ENCODE measurements around the gene KRTAP9-1. TPM values are rescaled to one million over a fixed set of nuclear protein-coding genes. Genes with fewer than 3 reads are reported as not detected.
"Not testable (repeated sequence)": the region's sequence is repeated elsewhere in the genome, so short reads cannot be mapped to it uniquely, and the experiment has no call there.

The KRTAP9-1 gene
- total RNA-seq (not detected), polyA plus RNA-seq (not detected)
- long read RNA-seq, donor 1: 0 reads
- long read RNA-seq, donor 2: 0 reads
- long read RNA-seq, donor 3: 0 reads
- long read RNA-seq, donor 4: 0 reads
- long read RNA-seq, donor 5: 0 reads
- long read RNA-seq, donor 6: 0 reads
- long read RNA-seq, donor 7: 0 reads
- long read RNA-seq, donor 8: 0 reads
- long read RNA-seq, donor 9: 0 reads
- long read RNA-seq, donor 10: 0 reads

- H3K36me3 ChIP-seq (replicated peaks in 1 of 2); H3K27me3 ChIP-seq; DNase-seq; H3K27ac ChIP-seq; H3K4me3 ChIP-seq; intact Hi-C loops (cut with DNase I); H3K4me1 ChIP-seq (replicated peaks in 1 of 2); H3K9me3 ChIP-seq (replicated peaks in 1 of 3): not testable (repeated sequence)
- WGBS, 4 donors: 71 to 76% methylated on average over 1 of the region's 1 CpG; no CpG with 5 or more reads in 2 of the 4 donors
Measured at GRCh38 chr17:41189837-41190318, at the start of gene KRTAP9-1. KRTAP9-1 (plus strand) TSS chr17:41189887; CDS start chr17:41189887, 0 bp downstream.

- 74 to 84% (median 80%) methylated on average over 5 to 6 of the region's 6 CpGs for WGBS, 4 donors
- no peak for TF ChIP-seq CTCF (IDR thresholded peaks at IDR 0.05)
- TF ChIP-seq POLR2A (IDR thresholded peaks at IDR 0.05): no peak
- no peaks in the 10 kb centered on the region for H3K36me3 ChIP-seq (replicated peaks in 1 of 2)
Measured at GRCh38 chr17:41140360-41141131, 49.1 kb upstream of the KRTAP9-1 start, which contains the start of gene KRTAP4-6. KRTAP4-6 (minus strand) TSS chr17:41140544; CDS start chr17:41140487, 57 bp downstream.

GRCh38 chr17:41141361-41141760 lies 48.3 kb upstream of the KRTAP9-1 start:
- no peaks in the 10 kb centered on the region for H3K27me3 ChIP-seq
- no peak overlapping the region for H3K4me3 ChIP-seq
- H3K36me3 ChIP-seq (replicated peaks in 1 of 2): no peaks in the 10 kb centered on the region
- peaks cover 0 to 4% (median 0%) of the 10 kb centered on the region in 3 donors for H3K9me3 ChIP-seq (replicated peaks in 1 of 3)
- no peak for DNase-seq
- TF ChIP-seq POLR2A (IDR thresholded peaks at IDR 0.05) (no peak), CTCF (IDR thresholded peaks at IDR 0.05) (no peak)
- intact Hi-C loops (cut with DNase I): no loop called here
- H3K27ac ChIP-seq: no peak overlapping the region
- no peaks in the 10 kb centered on the region for H3K4me1 ChIP-seq (replicated peaks in 1 of 2)

More at GRCh38 chr17:41140360-41141131, 49.1 kb upstream of the KRTAP9-1 start, which contains the start of gene KRTAP4-6:
- intact Hi-C loops (cut with DNase I): no loop called here
- Histone ChIP-seq H3K27me3 (no peaks in the 10 kb centered on the region), H3K4me3 (no peak within 1 kb of the TSS), H3K4me1 (replicated peaks in 1 of 2) (no peaks in the 10 kb centered on the region), H3K9me3 (replicated peaks in 1 of 3) (peaks cover 0 to 4% (median 0%) of the 10 kb centered on the region in 3 donors), H3K27ac (no peak within 1 kb of the TSS)
- DNase-seq: no peak

- no peak for DNase-seq
- TF ChIP-seq POLR2A (IDR thresholded peaks at IDR 0.05) (no peak), CTCF (IDR thresholded peaks at IDR 0.05) (no peak)
- intact Hi-C loops (cut with DNase I): no loop called here
- H3K36me3 ChIP-seq (replicated peaks in 1 of 2): no peaks in the 10 kb centered on the region
- no peak overlapping the region for H3K4me3 ChIP-seq
- H3K27ac ChIP-seq: no peak overlapping the region
- no peaks in the 10 kb centered on the region for H3K4me1 ChIP-seq (replicated peaks in 1 of 2)
- 81 to 93% (median 84%) methylated on average over 1 of the region's 1 CpG for WGBS, 4 donors
- H3K27me3 ChIP-seq: peaks cover 5% of the 10 kb centered on the region
- H3K9me3 ChIP-seq (replicated peaks in 1 of 3): peaks cover 0 to 4% (median 0%) of the 10 kb centered on the region in 3 donors
Measured at GRCh38 chr17:41144846-41145245, 44.8 kb upstream of the KRTAP9-1 start.

Data from adrenal gland (tissue), 19 donors.